OCI-LY7 (cell line): Measurements from ENCODE around the gene MTCH1. TPM values are rescaled to one million over a fixed set of nuclear protein-coding genes. Genes with fewer than 3 reads are reported as not detected.

Experiments
- BruUV-seq: library from RNA; stranded (reverse); fragments of 400-500 nt; replicated peaks from 2 replicates; lab custom pipeline; 2021; lab: Mats Ljungman, UMichigan
- CTCF ChIA-PET: fragments of 300-600 bp; sonication (Branson Sonifier 250); formaldehyde crosslinking; loops from one replicate; lab custom pipeline; 2022; ENCODE audit warnings: antibody characterized with exemption; ENCODE audit not compliant: unreplicated experiment; lab: Charles Lee
- POLR2A ChIA-PET: fragments of 300-600 bp; sonication (Branson Sonifier 250); formaldehyde crosslinking; loops from one replicate; lab custom pipeline; 2022; ENCODE audit warnings: antibody characterized with exemption; lab: Charles Lee
- DNase-seq: peaks from one replicate; pipeline ENCODE4 v3.0.0-alpha.2; 2015; ENCODE audit warnings: low spot score
- H2AFZ ChIP-seq: fragments of 200-600 bp; sonication (generic), shearing (Covaris generic); 2 replicates; pipeline ENCODE4 v1.6.1; 2014; ENCODE audit warnings: mild to moderate bottlenecking, antibody characterized with exemption, low read length, moderate library complexity
- H3K27ac ChIP-seq: fragments of 200-600 bp; sonication (generic); 2 replicates; pipeline ENCODE4 v1.5.1; 2014; ENCODE audit warnings: mixed run types, low read depth, mild to moderate bottlenecking, moderate library complexity, low read length, inconsistent platforms; ENCODE audit not compliant: poor library complexity, severe bottlenecking
- H3K36me3 ChIP-seq: fragments of 200-600 bp; sonication (generic); 2 replicates; pipeline ENCODE4 v1.6.1; 2014; ENCODE audit warnings: mild to moderate bottlenecking, antibody characterized with exemption, low read length, moderate library complexity, mixed read lengths; ENCODE audit not compliant: insufficient read depth
- H3K4me1 ChIP-seq: fragments of 200-600 bp; sonication (generic); 2 replicates; pipeline ENCODE4 v1.5.1; 2014; ENCODE audit warnings: mild to moderate bottlenecking, low read length; ENCODE audit not compliant: insufficient read depth, poor library complexity, severe bottlenecking
- H3K4me2 ChIP-seq: fragments of 200-600 bp; sonication (generic); 2 replicates; pipeline ENCODE4 v1.6.1; 2014; ENCODE audit warnings: mild to moderate bottlenecking, low read length
- H3K4me3 ChIP-seq: fragments of 200-600 bp; sonication (generic); 2 replicates; pipeline ENCODE4 v1.5.1; 2014; ENCODE audit warnings: mild to moderate bottlenecking, low read depth, low read length; ENCODE audit not compliant: poor library complexity, severe bottlenecking
- H3K79me2 ChIP-seq: fragments of 200-600 bp; sonication (generic); 2 replicates; pipeline ENCODE4 v1.6.1; 2016; ENCODE audit warnings: low read depth, mild to moderate bottlenecking, low read length, moderate library complexity, mixed read lengths; ENCODE audit not compliant: insufficient read depth
- H3K9me2 ChIP-seq: fragments of 200-600 bp; sonication (generic); 2 replicates; pipeline ENCODE4 v1.6.1; 2016; ENCODE audit warnings: mild to moderate bottlenecking, low read length, mixed read lengths; ENCODE audit not compliant: insufficient read depth
- H3K9me3 ChIP-seq: fragments of 200-600 bp; sonication (generic); 2 replicates; pipeline ENCODE4 v1.6.1; 2014; ENCODE audit warnings: mild to moderate bottlenecking, mixed run types, low read length, mixed read lengths
- H4K20me1 ChIP-seq: fragments of 200-600 bp; sonication (generic); 2 replicates; pipeline ENCODE4 v1.6.1; 2014; ENCODE audit warnings: mild to moderate bottlenecking, antibody characterized with exemption, low read length, moderate library complexity, mixed read lengths; ENCODE audit not compliant: insufficient read depth
- EZH2phosphoT487 ChIP-seq: fragments of 200-600 bp; sonication (generic); IDR thresholded peaks from 2 replicates; pipeline ENCODE4 v1.6.1; 2018; ENCODE audit warnings: low read depth, borderline replicate concordance, mild to moderate bottlenecking, mixed run types, antibody characterized with exemption, low read length, moderate library complexity, mixed read lengths
- intact Hi-C: fragments of 100-400 bp; cut with micrococcal nuclease; formaldehyde crosslinking; loops from one replicate; pipeline ENCODE4 v1.10.0; 2022; ENCODE audit not compliant: unreplicated experiment
- total RNA-seq, 2 experiments: library from RNA; depleted of rRNA in 1 of 2; stranded (reverse); fragments of >200 nt in 1 of 2; shearing (Covaris generic) in 1 of 2; gene quantifications; 2 replicates each; pipeline ENCODE4 v1.2.3, GENCODE V29; 2014 to 2022
- TF ChIP-seq, protein P1 (sequence below): fragments of 200-600 bp; sonication (generic); conservative IDR thresholded peaks from 2 replicates; pipeline ENCODE4 v1.5.1; 2014; ENCODE audit warnings: mild to moderate bottlenecking, antibody characterized with exemption, low read length, moderate library complexity, mixed read lengths

Gene MTCH1
- total RNA-seq, 2 experiments from 2014 or later: 72.5 to 93.7 TPM

DNA sequence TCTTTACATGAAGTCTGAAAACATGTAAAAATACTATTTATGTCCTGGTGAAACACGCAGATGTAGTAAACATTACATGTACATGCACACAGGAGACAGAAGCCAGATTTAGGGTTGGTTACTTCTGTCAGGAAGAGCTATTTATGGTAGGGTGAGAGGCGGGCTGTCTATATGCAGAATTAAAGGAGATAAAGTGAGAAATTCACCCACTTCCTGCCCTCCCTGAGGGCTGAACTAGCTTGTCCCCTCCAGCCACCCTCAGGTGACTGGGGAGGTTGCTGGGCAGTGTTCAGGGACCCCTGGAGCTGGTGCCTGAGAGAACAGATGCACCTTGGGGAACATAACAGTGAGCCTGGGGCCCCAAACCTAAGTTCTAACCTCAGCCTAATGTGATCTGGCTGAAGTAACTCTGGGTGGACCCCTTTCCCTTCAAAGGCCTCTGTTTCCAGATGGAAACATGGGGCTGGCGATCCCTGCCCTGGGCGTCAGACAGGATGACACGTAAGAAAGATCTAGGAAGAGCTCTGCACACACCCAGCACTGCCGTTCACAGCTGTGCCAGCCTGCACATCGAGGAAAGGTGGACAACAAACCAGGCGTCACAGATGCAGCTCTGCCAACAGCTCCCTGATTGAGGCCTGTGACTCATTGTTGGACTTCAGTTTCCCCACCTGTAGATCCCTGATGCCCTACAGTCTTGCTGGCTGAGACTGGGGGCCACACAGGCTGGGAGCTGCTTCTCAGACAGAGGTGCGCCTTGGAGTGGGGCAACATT, 30.1 kb downstream of the MTCH1 start:
- ChIA-PET POLR2A (interaction anchor here (0.7 to 1.8 kb wide), 3 partner anchors 30 to 66 kb away, joined by 3 to 5 read pairs (median 4); partner anchors contain the start of genes FGD2 and MTCH1), CTCF (interaction anchor here (0.7 kb wide), 1 partner anchor 22 kb away, joined by 6 read pairs; no protein-coding TSS in a partner anchor)
- Histone ChIP-seq H3K27ac (no peak overlapping the region), H3K9me2 (no peaks in the 10 kb centered on the region), H3K4me1 (peaks cover 20% of the 10 kb centered on the region), H3K36me3 (no peaks in the 10 kb centered on the region), H2AFZ (peak overlapping the region; percentile 56), H3K4me2 (peak overlapping the region; percentile 45), H3K79me2 (no peaks in the 10 kb centered on the region), H3K4me3 (no peak overlapping the region), H3K9me3 (no peaks in the 10 kb centered on the region), H4K20me1 (no peaks in the 10 kb centered on the region)
- DNase-seq: peak; percentile 41
- TF ChIP-seq EZH2phosphoT487: no peak
- TF ChIP-seq, protein P1, sequence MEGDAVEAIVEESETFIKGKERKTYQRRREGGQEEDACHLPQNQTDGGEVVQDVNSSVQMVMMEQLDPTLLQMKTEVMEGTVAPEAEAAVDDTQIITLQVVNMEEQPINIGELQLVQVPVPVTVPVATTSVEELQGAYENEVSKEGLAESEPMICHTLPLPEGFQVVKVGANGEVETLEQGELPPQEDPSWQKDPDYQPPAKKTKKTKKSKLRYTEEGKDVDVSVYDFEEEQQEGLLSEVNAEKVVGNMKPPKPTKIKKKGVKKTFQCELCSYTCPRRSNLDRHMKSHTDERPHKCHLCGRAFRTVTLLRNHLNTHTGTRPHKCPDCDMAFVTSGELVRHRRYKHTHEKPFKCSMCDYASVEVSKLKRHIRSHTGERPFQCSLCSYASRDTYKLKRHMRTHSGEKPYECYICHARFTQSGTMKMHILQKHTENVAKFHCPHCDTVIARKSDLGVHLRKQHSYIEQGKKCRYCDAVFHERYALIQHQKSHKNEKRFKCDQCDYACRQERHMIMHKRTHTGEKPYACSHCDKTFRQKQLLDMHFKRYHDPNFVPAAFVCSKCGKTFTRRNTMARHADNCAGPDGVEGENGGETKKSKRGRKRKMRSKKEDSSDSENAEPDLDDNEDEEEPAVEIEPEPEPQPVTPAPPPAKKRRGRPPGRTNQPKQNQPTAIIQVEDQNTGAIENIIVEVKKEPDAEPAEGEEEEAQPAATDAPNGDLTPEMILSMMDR: no peak
- BruUV-seq: no TSS peak
- intact Hi-C loops: no loop called here

DNA sequence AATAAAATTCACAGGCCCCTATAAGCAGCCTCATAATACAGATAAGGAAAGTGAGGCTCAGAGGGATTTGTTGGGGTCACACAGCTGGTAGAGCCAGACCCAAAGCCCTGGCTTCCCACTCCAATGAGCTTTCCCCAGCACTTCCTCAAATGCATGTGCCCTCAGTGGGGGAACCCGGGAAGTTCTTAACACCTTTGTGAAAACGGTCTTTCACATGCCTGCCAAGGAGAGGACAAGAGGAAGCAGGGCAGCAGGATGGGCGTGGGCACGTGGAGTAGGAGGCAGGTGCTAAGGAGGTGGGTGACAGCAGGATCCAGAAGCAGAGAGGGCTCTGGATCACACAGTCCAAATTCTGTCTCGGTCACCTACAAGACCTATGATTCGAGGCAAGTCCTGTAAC, 30.9 kb downstream of the MTCH1 start:
- intact Hi-C loops: no loop called here
- Histone ChIP-seq H3K27ac (no peak overlapping the region), H3K4me2 (peak overlapping the region; percentile 45), H3K9me3 (no peaks in the 10 kb centered on the region), H3K36me3 (no peaks in the 10 kb centered on the region), H3K4me3 (no peak overlapping the region), H3K79me2 (no peaks in the 10 kb centered on the region), H3K4me1 (peaks cover 20% of the 10 kb centered on the region), H3K9me2 (no peaks in the 10 kb centered on the region), H2AFZ (peak overlapping the region; percentile 56), H4K20me1 (no peaks in the 10 kb centered on the region)
- TF ChIP-seq, protein P1: no peak
- TF ChIP-seq EZH2phosphoT487: no peak
- POLR2A ChIA-PET: interaction anchor here (0.9 to 1.8 kb wide), 2 partner anchors 51 to 66 kb away, joined by 4 to 5 read pairs; partner anchors contain the start of gene FGD2
- CTCF ChIA-PET: interaction anchor here (0.7 kb wide), 1 partner anchor 22 kb away, joined by 6 read pairs; no protein-coding TSS in a partner anchor
- DNase-seq: no peak
- BruUV-seq: no TSS peak
